BE2C (cell line): ENCODE results near the gene BAZ2B.
"Not testable (repeated sequence)": the region's sequence is repeated elsewhere in the genome, so short reads cannot be mapped to it uniquely, and the experiment has no call there.

Experiments used
- DNase-seq: peaks from one replicate; pipeline ENCODE4 v3.0.0-alpha.2; 2020
- H3K27me3 ChIP-seq: fragments of 250-450 bp; sonication (Bioruptor Pico); 2 replicates; pipeline ENCODE4 v1.5.1; 2020; ENCODE audit warnings: mild to moderate bottlenecking
- H3K36me3 ChIP-seq: fragments of 250-450 bp; sonication (Bioruptor Pico); 2 replicates; pipeline ENCODE4 v1.5.1; 2020; ENCODE audit warnings: mild to moderate bottlenecking
- H3K4me1 ChIP-seq: fragments of 250-450 bp; sonication (Bioruptor Pico); 2 replicates; pipeline ENCODE4 v1.5.1; 2020
- H3K4me3 ChIP-seq: 2 replicates; pipeline ENCODE4 v1.5.1; 2011; ENCODE audit warnings: low read depth, low read length
- H3K9me3 ChIP-seq: fragments of 250-450 bp; sonication (Bioruptor Pico); 2 replicates; pipeline ENCODE4 v1.5.1; 2020
- TF ChIP-seq, protein P1 (sequence below): IDR thresholded peaks from 2 replicates; pipeline ENCODE4 v1.5.1; 2012; ENCODE audit warnings: mild to moderate bottlenecking, low read depth, low read length

BAZ2B gene

DNA sequence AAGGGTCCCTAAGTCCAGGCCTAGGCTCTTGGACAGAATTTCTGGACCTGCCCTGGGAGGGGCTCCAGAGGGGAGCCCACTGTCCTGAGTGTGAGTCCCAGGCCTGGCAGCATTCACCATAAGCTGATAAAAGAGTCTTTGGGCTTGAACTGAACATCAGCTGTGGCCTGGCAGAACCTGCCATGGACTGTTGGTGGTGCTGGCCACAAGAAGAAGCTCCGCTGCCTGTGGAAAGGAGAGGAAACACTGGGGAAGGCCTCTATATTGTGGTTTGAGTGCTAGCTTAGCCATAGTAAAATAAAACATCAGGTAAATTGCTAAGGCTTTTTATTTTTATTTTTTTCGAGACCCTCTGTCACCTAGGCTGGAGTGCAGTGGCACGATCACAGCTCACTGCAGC, 20.9 kb upstream of the BAZ2B start:
- Histone ChIP-seq H3K9me3 (no peaks in the 10 kb centered on the region), H3K4me3 (no peak overlapping the region), H3K4me1 (no peaks in the 10 kb centered on the region), H3K36me3 (no peaks in the 10 kb centered on the region), H3K27me3 (no peaks in the 10 kb centered on the region)
- DNase-seq, result no peak
- TF ChIP-seq, protein P1, sequence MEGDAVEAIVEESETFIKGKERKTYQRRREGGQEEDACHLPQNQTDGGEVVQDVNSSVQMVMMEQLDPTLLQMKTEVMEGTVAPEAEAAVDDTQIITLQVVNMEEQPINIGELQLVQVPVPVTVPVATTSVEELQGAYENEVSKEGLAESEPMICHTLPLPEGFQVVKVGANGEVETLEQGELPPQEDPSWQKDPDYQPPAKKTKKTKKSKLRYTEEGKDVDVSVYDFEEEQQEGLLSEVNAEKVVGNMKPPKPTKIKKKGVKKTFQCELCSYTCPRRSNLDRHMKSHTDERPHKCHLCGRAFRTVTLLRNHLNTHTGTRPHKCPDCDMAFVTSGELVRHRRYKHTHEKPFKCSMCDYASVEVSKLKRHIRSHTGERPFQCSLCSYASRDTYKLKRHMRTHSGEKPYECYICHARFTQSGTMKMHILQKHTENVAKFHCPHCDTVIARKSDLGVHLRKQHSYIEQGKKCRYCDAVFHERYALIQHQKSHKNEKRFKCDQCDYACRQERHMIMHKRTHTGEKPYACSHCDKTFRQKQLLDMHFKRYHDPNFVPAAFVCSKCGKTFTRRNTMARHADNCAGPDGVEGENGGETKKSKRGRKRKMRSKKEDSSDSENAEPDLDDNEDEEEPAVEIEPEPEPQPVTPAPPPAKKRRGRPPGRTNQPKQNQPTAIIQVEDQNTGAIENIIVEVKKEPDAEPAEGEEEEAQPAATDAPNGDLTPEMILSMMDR, result no peak

DNA sequence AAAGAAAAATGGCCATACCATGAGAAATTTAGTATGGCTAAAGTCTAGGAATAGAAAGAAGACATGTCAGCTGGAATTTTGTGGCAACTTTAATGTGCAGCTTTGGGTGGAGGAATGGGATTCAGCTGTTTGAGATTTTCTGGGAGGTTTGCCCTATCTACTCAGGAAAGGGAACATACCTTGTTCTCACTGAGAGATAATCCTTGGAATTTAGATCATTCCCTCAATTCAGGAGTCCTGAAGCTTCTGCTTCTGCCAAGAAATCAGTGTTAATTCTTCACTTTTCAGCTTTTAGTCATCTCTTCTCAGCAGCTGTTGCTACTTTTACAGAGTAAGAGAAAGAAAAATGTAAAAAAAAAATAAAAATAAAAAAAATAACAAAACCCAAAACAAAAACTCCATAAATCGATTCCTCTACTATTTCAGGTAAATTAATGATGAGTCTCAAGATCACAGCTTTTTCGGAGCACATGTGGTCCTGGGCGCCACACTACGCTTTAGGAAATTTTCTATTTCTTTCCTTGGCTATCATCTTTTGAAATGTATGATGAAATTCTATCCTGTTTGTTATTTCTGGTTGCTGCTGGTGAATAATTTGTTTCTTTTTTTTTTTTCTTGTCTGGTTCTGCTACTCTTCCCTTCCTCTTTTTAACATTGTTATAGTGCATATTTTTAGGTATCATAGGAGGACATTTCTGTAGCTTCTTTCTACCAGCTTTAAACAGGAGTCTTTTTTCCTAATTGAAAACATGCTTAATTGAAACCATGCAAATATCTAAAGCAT, 18.9 kb upstream of the BAZ2B start:
- no peaks in the 10 kb centered on the region for H3K27me3 ChIP-seq
- TF ChIP-seq, protein P1, result no peak
- DNase-seq, result no peak
- no peaks in the 10 kb centered on the region for H3K9me3 ChIP-seq
- no peak overlapping the region for H3K4me3 ChIP-seq
- no peaks in the 10 kb centered on the region for H3K4me1 ChIP-seq
- H3K36me3 ChIP-seq, result no peaks in the 10 kb centered on the region

DNA sequence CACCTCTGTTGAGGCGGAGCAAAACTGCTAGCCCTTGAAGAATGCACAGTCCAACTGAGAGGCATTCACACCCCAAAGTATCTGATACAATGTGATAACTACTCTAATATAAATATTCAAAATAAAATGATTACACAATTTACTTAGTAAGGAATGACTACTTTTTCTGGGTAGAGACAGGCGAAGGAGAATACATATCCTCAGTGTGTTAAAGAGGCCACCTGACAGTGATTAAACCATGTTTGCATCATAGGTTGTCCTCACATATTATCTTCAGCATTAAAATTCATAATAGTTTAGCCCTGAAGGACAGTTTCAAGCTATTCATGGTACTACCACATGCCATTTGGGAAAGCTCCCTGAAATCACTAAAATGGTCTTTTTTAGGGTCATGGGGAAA, 16.9 kb upstream of the BAZ2B start:
- no peak for DNase-seq
- Histone ChIP-seq H3K4me3 (no peak overlapping the region), H3K36me3 (no peaks in the 10 kb centered on the region), H3K4me1 (no peaks in the 10 kb centered on the region), H3K9me3 (no peaks in the 10 kb centered on the region), H3K27me3 (no peaks in the 10 kb centered on the region)
- TF ChIP-seq, protein P1, result no peak

DNA sequence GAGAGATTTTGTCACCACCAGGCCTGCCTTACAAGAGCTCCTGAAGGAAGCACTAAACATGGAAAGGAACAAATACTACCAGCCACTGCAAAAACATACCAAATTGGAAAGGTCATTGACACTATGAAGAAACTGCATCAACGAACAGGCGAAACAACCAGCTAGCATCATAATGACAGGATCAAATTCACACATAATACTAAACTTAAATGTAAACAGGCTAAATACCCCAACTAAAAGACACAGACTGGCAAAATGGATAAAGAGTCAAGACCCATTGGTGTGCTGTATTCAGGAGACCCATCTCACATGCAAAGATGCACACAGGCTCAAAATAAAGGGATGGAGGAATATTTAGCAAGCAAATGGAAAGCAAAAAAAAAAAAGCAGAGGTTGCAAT, 9.3 kb upstream of the BAZ2B start:
- H3K36me3 ChIP-seq, H3K9me3 ChIP-seq, H3K4me3 ChIP-seq, H3K4me1 ChIP-seq, DNase-seq, H3K27me3 ChIP-seq: not testable (repeated sequence)

DNA sequence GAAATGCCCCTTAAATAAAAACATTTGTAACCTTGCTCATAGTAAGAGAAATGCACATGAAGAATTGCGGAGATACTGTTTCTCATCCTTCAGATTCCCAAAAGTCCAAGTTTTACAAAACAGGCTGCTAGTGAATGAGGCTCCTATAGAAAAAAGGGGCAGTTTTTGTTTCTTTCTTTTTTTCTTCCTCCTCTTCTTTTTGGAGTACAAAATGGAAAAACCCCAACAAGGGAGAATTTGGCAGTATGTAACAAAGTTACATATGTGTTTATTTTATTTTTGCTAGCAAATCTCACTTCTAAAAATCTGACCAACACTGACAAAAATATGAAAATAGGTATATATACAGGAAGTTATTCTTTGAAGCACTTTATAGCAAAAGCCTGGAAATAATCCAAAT, 7.1 kb upstream of the BAZ2B start:
- Histone ChIP-seq H3K4me1 (no peaks in the 10 kb centered on the region), H3K36me3 (no peaks in the 10 kb centered on the region)

DNA sequence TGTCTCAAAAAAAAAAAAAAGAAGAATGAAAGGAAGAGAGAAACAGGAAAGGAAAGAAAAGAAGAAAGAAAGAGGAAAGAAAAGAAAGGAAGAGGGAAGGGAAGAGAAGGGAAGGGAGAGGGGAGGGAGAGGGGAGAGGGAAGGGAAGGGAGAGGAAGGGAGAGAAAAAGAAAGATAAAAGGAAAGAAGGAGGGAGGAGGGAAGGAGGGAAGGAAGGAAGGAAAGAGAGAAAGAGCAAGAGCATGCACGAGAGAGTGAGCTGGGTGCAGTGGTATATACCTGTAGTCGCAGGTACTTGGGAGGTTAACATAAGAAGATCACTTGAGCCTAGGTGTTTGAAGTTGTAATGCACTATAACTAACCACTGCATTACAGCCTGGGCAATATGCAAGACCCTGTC, 6.6 kb upstream of the BAZ2B start:
- H3K36me3 ChIP-seq, result no peaks in the 10 kb centered on the region
- H3K4me3 ChIP-seq, result no peak overlapping the region
- no peak for DNase-seq
- no peaks in the 10 kb centered on the region for H3K9me3 ChIP-seq
- H3K4me1 ChIP-seq, result no peaks in the 10 kb centered on the region
- TF ChIP-seq, protein P1, result no peak
- no peaks in the 10 kb centered on the region for H3K27me3 ChIP-seq

More for the DNA sequence above, 7.1 kb upstream of the BAZ2B start:
- Histone ChIP-seq H3K27me3 (no peaks in the 10 kb centered on the region), H3K4me3 (no peak overlapping the region), H3K9me3 (no peaks in the 10 kb centered on the region)
- TF ChIP-seq, protein P1, result no peak
- no peak for DNase-seq
